HG02970 (cell line): ENCODE measurements around the gene IL2RG.

ENCODE experiments used
- ATAC-seq: cut with Tn5 transposase; IDR thresholded peaks from one replicate; pipeline ENCODE4 v1.9.1; 2021; ENCODE audit warnings: mild to moderate bottlenecking, moderate library complexity, moderate number of reproducible peaks; ENCODE audit not compliant: unreplicated experiment, low FRiP score

Gene IL2RG

DNA sequence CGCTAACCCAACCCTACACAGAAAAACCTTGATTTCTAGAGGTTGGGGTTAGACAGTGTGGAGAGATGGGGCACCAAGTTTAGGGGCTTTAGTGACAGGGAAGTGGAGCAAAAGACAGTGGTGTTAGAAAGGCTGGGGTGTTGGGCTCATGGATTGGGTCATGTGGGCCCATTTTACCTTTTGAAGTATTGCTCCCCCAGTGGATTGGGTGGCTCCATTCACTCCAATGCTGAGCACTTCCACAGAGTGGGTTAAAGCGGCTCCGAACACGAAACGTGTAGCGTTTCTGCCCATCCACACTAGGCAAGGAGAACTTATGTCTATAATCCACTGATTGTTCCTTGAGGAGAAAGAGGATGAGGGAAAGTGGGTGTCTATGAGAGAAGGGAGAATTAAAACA is 2.3 kb downstream of the IL2RG start:
- no peak for ATAC-seq

DNA sequence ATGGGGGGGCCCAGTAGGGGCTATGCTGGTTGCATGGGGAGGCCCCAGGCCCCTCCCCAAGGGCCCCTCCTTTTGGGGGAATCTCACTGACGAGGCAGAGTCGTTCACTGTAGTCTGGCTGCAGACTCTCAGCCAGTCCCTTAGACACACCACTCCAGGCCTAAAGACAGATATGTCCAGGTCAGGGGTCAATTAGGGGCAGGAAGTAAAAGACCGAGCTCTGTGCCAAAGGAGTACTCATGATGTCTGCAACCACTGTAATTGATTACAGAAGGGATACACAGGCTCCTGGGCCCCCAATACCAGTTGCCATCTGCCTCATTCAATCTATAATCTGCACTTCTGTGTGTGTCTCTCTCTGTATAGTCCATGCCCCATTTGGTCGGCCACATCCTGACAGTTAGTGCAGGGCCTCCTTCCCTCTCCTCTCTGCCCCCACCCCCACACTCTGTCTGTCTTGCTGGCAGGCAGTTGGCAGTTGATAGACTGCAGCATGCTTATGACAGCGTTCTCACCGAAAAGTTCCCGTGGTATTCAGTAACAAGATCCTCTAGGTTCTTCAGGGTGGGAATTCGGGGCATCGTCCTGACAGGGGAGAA is 3.5 kb downstream of the IL2RG start:
- no peak for ATAC-seq

DNA sequence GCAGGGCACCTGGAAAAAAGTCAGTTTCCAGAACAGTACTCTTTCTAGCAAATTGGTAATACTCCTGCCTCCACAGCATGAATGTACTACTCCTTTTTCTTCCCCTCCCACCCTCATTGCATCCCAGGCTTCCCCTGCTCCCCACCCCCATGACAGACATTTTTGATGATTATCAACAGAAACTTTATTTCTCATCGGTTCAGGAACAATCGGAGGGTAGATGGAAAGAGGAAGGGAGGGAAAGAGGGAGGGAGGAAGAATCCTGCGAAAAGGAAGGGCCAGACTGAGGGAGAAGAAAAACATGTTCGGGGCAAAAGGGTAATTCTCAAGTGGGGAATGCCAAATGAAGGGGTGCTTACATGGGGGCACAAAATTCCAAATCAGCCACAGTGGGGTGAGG is 4.1 kb downstream of the IL2RG start:
- ATAC-seq, result no peak

DNA sequence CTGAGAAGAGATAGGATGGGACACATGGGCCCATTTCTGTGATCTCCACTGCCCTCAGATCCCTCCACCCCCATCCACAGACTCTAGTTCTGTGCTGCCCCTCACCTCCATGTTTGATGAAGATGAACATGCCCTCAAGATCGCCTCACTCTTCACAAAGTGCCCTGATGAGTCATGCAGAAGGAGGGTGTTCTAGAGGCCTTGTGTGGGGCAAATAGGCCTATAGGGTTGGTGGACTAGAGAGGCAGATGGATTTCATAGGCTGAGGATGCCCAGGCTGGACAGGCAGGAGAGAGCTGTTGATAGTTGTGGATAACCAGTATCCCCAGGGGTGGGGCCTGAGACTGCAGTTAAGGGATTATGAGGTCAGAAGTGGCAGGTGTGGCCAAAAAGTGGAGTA is 5.0 kb downstream of the IL2RG start, which contains the start of gene CXorf65:
Gene CXorf65, minus strand, starts transcription at position 314 of the 400 bp plus-strand sequence. Its CDS starts 184 bp downstream, at position 130.
- no peak for ATAC-seq

DNA sequence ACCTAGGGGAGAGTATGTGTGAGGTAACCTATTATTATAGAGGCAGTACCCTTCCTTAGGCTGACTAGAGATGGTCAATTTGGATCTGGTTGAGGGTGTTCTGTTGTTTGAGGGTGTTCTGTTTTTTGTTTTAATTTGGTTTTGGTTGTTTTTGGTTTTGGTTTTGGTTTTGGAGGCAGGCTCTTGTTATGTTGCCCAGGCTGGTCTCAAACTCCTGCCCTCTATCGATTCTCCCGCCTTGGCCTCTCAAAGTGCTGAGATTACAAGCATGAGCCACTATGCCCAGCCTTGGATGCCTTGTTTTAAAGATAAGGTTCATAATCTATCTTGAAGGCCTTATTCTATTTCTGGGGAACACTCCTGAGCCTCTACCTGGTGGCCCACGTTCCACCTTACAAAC is 5.7 kb downstream of the IL2RG start:
- no peak for ATAC-seq

DNA sequence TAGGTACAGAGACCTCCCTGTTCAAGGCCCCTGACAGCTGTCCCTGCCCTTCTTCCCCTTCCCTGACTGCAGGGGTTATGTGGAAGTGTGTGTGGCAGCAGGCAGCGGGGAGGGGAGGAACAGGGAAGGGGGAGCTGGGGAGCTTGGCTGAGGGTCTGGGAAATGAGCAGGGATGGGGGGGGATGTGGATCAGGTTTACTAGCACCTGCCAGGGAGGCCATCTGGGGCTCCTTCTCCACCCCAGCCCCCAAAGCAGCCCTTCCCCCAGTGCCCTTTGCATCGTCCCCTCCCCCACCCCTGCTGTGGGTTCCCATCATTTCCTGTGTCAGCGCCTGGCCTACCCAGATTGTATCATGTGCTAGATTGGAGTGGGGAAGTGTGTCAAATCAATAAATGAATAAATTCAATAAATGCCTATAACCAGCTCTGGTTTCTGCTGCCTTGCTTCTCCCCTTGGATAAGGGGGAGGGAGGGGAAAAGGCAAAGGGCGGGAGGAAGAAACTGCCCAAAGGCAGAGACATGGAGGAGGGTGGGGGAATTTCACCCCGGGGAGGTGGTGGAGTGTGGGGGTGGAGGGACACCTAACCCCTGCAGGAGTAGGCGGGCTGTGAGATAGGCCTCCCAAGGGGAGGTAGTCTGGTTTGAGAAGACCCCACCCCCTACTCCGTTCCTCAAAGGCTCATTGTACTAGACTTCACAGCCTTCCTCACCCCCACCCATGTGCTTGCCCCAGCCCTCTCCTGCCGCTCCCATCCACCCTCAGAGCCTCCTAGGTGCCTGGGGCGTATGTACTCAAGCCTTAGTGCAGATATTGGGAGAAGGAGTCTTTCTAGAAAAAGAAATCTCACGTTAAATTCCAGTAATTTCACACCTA is 8.0 kb downstream of the IL2RG start:
- no peak for ATAC-seq

DNA sequence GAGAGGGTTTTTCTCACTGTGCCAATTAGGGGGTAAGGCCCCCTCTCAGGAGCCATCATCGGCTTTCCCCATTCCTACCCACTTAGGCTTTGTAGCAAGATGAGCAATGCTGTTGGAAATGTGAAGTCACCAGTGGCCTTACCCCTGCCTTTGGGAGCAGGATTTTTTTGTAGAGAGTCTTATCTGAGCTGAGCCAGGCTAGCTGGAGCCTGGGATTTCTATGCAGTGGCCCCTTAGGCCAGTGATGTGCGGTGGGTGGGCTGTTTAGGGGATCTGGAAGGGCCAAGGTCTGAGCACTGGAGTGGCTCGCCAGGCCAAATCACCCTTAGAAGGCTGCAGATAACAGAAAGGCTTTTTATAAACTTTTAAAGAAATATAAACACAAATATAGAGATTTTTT is 9.1 kb downstream of the IL2RG start:
- no peak for ATAC-seq

DNA sequence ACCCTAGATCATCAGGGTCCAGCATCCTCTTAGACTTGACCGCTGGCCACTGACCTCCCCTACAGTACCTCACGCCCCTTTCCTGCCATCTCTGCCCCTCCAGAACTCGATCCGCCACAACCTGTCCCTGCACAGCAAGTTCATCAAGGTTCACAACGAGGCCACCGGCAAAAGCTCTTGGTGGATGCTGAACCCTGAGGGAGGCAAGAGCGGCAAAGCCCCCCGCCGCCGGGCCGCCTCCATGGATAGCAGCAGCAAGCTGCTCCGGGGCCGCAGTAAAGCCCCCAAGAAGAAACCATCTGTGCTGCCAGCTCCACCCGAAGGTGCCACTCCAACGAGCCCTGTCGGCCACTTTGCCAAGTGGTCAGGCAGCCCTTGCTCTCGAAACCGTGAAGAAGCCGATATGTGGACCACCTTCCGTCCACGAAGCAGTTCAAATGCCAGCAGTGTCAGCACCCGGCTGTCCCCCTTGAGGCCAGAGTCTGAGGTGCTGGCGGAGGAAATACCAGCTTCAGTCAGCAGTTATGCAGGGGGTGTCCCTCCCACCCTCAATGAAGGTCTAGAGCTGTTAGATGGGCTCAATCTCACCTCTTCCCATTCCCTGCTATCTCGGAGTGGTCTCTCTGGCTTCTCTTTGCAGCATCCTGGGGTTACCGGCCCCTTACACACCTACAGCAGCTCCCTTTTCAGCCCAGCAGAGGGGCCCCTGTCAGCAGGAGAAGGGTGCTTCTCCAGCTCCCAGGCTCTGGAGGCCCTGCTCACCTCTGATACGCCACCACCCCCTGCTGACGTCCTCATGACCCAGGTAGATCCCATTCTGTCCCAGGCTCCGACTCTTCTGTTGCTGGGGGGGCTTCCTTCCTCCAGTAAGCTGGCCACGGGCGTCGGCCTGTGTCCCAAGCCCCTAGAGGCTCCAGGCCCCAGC is 10.5 kb downstream of the IL2RG start:
- ATAC-seq, result no peak

DNA sequence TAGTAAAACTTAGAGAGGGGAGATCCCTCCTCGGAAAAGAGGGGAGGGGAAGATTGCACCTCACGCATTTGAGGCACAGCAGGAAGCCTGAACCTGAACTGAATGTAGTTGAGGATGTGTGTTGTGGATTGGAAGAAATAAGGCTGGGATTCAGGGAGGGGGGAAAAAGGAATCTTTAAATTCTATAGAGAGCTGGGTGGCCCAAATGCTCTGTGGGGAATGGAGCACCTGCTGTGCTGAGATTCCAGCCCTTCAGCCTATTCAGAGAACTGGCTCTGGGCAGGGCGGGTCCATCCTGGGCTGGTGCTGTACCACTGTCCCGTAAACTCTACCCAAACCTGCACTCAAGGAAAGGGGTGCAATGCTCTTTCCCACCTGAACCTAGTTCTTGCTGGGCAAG is 11.6 kb downstream of the IL2RG start:
- ATAC-seq, result no peak

DNA sequence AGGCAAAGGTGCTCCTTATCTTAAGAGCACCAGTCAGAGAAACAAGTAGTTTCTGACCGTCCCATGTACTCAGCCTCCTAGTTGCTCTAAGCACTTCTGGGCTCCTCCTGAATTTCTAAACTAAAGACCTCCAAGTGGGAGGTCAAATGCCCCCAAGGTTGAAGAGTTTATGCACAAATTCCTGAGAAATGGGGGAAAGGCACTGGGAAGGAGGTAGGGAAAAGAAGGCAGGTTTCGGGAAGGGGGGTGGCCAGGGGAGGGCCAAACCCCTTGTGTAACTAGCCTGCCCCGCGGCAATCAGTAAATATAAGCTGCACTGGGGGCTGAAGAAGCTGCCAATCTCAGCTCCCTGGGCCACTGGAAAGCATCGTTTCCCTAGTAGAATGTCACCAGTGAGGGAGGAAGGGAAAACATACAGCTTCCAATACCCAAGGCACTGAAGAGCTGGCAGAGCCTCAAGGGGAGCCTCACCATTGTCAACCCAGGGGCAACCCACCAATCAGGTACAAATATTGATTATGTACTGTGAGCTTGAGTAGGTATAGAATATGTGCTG is 12.3 kb downstream of the IL2RG start:
- ATAC-seq, result no peak

DNA sequence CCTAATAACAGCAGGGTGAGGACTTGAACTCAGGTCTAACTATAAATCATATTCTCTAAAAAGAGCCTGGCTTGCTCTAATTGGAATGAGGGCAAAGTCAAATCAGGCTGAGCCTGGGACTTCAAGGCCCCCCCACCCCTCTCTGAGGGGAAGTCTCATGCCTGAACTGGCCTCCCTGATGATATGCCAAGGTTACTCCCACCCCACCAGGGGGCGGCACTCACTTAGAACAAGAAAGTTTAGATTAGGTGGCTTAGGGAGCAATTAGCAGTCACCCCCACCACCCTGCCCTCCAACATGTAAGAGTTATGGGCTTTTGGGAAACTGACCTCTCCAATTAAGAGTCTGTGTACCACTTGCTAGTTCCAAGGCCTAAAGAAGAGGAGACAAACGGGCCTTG is 13.1 kb downstream of the IL2RG start:
- ATAC-seq, result no peak

DNA sequence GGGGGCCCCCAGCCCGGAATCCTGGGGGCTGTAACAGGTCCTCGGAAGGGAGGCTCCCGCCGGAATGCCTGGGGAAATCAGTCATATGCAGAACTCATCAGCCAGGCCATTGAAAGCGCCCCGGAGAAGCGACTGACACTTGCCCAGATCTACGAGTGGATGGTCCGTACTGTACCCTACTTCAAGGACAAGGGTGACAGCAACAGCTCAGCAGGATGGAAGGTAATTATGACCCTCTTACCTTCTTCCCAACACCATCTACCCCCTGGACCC is 14.7 kb downstream of the IL2RG start:
- no peak for ATAC-seq

DNA sequence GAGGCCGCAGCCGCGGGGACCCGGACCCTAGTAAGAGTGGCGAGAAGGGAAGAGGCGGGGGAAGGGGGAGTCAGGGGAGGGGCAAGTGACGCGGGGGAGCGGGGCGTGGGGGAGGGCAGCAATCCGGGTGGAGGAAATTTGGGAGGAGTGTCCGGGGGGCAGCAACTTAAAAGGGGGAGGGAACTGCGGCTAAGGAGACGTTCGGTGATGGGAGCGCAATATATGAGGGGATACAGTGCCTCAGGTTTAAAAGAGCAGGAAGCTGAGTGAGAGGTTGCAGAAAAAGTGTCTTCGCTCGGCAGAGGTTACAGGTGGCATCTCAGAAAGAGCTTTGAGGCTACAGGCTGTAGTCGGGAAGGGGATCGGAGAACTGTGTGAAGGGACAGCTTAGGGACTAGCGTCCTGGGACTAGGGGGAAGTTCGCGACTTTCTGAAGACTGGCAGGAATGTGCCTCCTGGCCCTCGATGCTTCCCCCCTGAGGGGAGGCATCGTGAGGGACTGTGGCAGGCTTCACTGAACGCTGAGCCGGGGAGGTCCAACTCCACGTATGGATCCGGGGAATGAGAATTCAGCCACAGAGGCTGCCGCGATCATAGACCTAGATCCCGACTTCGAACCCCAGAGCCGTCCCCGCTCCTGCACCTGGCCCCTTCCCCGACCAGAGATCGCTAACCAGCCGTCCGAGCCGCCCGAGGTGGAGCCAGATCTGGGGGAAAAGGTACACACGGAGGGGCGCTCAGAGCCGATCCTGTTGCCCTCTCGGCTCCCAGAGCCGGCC is 15.2 kb downstream of the IL2RG start:
- no peak for ATAC-seq

DNA sequence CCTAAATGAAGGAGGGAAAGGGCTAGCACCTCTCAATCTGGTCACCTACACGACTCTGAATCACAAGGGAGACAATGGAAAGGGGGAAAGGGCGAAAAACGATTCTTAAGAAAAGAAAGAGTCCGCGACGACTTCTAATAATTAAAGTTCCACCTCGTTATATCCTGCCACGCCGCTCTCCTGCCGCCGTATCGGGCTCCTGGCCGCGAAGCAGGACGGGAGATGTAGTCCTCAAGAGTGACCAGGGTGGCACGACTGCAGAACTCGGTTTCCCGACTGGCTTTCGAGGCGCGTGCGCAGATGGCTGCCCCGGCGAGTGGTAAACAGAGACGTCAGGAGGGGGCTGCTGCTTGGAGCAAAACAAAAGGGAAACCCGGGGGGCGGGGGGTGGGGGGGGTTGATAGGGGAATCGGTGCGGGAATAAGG is 15.8 kb downstream of the IL2RG start, which contains the start of gene FOXO4:
Gene FOXO4, plus strand, starts transcription at position 297 of the 426 bp plus-strand sequence. CDS start 678 bp downstream, outside the sequence.
- ATAC-seq, result no peak

DNA sequence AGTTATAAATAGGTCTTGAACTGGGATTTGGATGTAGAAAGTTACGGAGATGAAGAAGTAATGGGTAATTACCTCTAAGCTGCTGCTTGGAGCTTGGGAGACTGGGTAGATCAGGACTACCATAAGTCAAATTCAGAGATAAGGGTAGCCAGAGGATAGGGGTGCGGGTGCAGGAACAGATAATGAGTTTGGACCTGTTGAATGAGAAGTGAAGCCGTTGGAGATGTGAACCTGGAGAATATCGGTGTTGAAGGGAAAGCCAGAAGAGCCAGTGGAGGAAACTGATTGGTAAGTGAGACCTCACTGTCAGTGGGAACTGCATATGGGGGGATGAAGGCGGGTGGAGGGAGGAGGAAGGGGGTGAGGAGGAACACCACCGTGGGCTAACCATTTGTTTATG is 16.3 kb downstream of the IL2RG start:
- ATAC-seq, result no peak

DNA sequence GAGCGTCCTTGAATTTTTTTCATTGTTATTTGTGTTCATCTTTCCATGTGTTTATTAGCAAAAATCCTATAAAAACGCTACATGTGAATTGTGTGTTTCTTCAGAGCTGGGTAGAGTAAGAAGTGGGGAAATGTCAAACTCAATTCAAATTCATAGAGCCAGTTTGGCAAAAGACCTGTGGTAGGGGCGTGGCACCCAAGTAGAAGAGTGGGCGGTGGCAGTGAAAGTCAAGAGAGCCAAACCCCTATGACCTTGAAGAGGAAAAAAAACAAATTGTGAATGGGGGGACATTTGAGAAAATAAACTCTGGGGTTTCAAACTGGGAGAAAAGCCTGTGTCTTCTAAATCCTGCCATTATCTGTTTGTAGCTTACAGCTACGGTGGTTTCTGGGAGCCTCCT is 20.1 kb downstream of the IL2RG start:
- ATAC-seq, result no peak

DNA sequence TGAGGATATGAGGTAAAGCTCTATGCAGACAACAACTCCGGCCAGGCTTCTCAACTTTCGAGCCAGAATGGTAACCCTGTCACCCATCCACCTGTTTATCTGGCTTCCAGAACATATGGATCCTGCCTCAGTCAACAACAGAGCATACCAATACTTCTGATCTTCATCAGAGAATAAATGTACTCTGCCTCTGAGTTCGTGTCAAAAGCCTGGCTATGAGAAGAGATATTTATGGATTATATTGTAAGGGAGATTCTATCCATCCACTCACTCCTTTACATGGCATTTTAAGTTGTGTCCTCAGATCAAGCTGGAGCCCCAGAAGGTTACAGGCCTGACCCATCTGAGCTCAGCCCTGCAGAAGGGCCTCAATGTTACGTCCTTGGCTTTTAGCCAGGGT is 25.5 kb downstream of the IL2RG start:
- ATAC-seq, result no peak

DNA sequence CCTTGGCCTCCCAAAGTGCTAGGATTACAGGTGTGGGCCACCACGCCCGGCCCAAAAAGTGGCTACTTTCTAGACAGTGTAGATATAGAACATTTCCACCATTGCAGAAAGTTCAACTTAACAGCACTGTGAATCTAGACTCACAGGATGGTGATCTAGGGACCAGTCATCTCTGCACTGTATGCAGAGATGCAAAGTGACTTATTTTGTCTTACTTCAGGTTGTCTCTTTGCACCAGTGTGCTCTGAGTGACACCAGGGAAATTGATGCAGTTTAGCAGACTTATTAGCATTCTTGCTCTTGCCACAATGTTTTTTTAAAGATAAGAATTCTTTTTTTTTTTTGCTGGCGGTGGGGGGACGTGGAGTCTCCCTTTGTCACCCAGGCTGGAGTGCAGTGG is 28.6 kb downstream of the IL2RG start:
- ATAC-seq, result no peak

DNA sequence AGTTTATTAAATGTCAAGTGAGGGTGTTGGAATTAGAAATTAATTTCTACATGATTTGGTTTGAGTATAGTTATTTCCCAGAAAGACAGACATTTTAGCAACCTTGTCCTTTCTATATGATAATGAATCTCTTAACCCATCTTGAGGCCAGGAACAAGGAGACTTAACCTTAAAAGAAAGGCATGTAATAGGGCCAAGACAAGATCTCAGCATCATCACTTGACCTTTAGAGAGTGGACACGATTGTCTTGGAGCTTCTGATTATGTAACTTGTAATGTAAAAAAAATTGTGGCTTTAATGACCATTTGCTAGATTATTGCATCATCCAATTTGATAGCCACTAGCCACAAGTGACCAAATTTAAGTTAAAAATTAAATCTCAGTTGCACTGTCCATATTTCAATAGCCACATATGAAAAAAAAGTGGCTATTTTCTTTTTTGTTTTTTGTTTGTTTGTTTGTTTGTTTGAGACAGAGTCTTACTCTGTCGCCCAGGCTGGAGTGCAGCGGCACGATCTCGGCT is 29.2 kb downstream of the IL2RG start:
- no peak for ATAC-seq
